ENCODE measurements around the gene CGB2. TPM values are rescaled to one million over a fixed set of nuclear protein-coding genes. Genes with fewer than 3 reads are reported as not detected.

Gene CGB2
- total RNA-seq, 4 donors from 2014 or later = not detected

DNA sequence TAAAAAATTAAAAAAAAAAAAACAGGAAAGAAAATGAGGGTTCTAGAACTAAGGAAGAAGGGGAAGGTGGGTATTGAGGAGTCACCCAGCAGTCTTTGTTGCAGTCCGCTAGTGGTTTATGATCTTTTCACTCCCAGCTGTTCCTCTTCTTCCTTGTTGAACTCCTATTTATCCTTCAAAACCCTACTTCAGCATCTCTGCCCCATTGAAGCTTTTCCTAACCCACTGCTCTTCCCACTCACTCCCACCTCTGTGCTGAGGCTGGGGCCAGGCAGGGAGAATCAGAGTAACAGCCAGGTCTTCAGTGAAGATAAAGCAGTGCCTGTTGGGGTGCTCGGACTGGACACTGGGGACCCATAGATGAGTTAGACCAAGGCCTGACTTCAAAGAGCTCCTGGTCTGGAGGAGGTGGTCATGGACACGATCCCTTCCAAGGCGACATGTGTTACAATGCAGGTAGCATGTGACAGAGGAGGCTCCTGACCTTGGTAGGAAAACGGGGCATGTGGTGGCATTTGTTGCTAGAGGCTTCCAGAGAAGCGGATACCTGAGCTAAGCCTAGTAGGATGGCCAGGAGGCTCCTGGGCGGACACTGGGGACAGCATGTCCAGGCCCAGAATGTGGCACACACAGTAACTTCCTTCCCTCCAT is 26.6 kb upstream of the CGB2 start:
- H3K36me3 ChIP-seq = peaks cover 0 to 90% of the 10 kb centered on the region in 2 donors
- 100% methylated on average over 3 of the region's 7 CpGs for WGBS, 2 donors (ENCODE audit: low coverage in 1 of 2)

DNA sequence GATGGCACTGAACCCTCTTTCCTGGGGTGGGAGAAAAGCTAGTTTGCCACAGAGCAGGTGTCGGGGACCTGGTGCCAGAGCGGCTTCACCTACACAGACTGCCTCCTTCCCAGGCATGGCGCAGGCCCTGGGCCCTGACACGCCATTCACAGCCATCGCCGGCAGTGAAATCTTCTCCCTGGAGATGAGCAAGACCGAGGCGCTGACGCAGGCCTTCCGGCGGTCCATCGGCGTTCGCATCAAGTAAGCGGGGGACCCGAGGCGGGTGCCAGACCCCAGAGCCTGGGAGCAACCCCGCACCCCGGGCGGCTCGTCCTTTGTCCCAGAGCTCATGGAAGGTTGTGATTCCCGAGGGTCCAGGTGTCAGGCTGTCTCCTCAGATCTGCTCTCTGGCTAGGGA is 24.8 kb upstream of the CGB2 start:
- TF ChIP-seq POLR2AphosphoS5 (IDR thresholded peaks at IDR 0.05) (no peak), POLR2A (IDR thresholded peaks at IDR 0.05) (no peak), EP300 (IDR thresholded peaks at IDR 0.05) (no peak)
- TF ChIP-seq, protein P1, sequence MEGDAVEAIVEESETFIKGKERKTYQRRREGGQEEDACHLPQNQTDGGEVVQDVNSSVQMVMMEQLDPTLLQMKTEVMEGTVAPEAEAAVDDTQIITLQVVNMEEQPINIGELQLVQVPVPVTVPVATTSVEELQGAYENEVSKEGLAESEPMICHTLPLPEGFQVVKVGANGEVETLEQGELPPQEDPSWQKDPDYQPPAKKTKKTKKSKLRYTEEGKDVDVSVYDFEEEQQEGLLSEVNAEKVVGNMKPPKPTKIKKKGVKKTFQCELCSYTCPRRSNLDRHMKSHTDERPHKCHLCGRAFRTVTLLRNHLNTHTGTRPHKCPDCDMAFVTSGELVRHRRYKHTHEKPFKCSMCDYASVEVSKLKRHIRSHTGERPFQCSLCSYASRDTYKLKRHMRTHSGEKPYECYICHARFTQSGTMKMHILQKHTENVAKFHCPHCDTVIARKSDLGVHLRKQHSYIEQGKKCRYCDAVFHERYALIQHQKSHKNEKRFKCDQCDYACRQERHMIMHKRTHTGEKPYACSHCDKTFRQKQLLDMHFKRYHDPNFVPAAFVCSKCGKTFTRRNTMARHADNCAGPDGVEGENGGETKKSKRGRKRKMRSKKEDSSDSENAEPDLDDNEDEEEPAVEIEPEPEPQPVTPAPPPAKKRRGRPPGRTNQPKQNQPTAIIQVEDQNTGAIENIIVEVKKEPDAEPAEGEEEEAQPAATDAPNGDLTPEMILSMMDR (IDR thresholded peaks at IDR 0.05) = no peak
- WGBS, 2 donors (ENCODE audit: low coverage in 1 of 2) = 93% methylated on average over 6 of the region's 22 CpGs; no CpG with 5 or more reads in 1 of the 2 donors
- no peak for ATAC-seq

More for the DNA sequence above, 26.6 kb upstream of the CGB2 start:
- TF ChIP-seq POLR2AphosphoS5 (IDR thresholded peaks at IDR 0.05) (no peak), EP300 (IDR thresholded peaks at IDR 0.05) (no peak), POLR2A (IDR thresholded peaks at IDR 0.05) (no peak)
- TF ChIP-seq, protein P1 (IDR thresholded peaks at IDR 0.05) = no peak
- ATAC-seq = no peak
- no peaks in the 10 kb centered on the region for H3K4me1 ChIP-seq
- H3K4me3 ChIP-seq = no peak overlapping the region
- H3K27me3 ChIP-seq = no peaks in the 10 kb centered on the region
- H3K27ac ChIP-seq = no peak overlapping the region
- no peaks in the 10 kb centered on the region for H3K9me3 ChIP-seq

DNA sequence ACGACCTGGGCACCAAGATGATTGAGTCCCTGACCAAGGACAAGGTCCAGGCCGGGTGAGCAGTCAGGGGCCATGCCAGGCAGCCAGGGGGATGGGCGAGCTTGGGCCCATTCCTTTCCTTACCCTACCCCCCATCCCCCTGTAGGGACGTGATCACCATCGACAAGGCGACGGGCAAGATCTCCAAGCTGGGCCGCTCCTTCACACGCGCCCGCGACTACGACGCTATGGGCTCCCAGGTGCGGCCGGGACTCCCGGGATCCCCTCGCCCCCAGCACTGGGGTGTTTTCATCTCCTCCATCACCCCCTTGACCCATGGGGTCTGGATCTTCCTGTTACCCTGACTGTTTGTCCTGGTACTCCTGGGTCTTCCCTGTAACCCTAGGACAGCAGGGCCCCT is 21.9 kb upstream of the CGB2 start:
- TF ChIP-seq, protein P1 (IDR thresholded peaks at IDR 0.05) = no peak
- TF ChIP-seq POLR2AphosphoS5 (IDR thresholded peaks at IDR 0.05) (no peak), POLR2A (IDR thresholded peaks at IDR 0.05) (no peak), EP300 (IDR thresholded peaks at IDR 0.05) (no peak)
- Histone ChIP-seq H3K27ac (no peak overlapping the region), H3K27me3 (no peaks in the 10 kb centered on the region), H3K9me3 (no peaks in the 10 kb centered on the region), H3K4me3 (no peak overlapping the region), H3K36me3 (peaks cover 0 to 96% of the 10 kb centered on the region in 2 donors), H3K4me1 (no peaks in the 10 kb centered on the region)
- ATAC-seq = no peak
- WGBS, 2 donors (ENCODE audit: low coverage in 1 of 2) = 97% methylated on average over 13 of the region's 18 CpGs; no CpG with 5 or more reads in 1 of the 2 donors

More for the DNA sequence above, 24.8 kb upstream of the CGB2 start:
- Histone ChIP-seq H3K36me3 (peaks cover 0 to 98% of the 10 kb centered on the region in 2 donors), H3K4me1 (no peaks in the 10 kb centered on the region), H3K27me3 (no peaks in the 10 kb centered on the region), H3K4me3 (no peak overlapping the region), H3K27ac (no peak overlapping the region), H3K9me3 (no peaks in the 10 kb centered on the region)

DNA sequence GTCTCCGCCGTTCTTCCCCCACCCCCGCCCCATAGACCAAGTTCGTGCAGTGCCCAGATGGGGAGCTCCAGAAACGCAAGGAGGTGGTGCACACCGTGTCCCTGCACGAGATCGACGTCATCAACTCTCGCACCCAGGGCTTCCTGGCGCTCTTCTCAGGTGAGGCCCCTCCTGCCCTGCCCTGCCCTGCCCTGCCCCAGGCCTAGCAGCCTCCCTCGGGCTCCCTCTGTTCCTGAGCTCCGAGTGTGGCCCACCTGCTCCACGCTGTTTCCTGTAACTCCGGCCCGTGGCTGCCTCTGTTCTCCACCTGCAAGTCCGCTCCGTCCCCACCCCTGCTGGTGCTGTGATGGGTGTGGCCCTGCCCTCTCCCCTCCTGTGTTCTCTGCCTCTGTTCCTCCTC is 21.2 kb upstream of the CGB2 start:
- ATAC-seq = no peak
- Histone ChIP-seq H3K27me3 (no peaks in the 10 kb centered on the region), H3K36me3 (peaks cover 0 to 96% of the 10 kb centered on the region in 2 donors), H3K27ac (no peak overlapping the region), H3K9me3 (no peaks in the 10 kb centered on the region), H3K4me3 (no peak overlapping the region), H3K4me1 (no peaks in the 10 kb centered on the region)
- 82 to 90% methylated on average over 3 to 5 of the region's 18 CpGs for WGBS, 2 donors (ENCODE audit: low coverage in 1 of 2)
- TF ChIP-seq, protein P1 (IDR thresholded peaks at IDR 0.05) = no peak
- no peak for TF ChIP-seq POLR2A (IDR thresholded peaks at IDR 0.05)
- TF ChIP-seq POLR2AphosphoS5 (IDR thresholded peaks at IDR 0.05) = no peak
- no peak for TF ChIP-seq EP300 (IDR thresholded peaks at IDR 0.05)

DNA sequence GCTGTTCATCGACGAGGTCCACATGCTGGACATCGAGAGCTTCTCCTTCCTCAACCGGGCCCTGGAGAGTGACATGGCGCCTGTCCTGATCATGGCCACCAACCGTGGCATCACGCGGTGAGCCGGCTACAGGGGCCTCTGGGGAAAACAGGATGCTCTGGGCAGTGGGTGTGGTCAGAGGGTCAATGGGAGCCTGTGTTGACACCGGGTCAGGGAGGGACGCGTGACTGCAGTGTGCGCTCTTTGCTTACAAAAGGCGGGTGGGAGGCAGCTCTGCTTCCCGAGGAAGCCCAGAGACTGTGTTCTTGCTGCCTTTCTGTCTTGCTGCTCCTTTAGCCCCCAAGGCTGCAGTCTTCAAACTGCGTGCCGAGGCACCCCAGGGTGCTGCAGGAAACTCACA is 20.5 kb upstream of the CGB2 start:
- Histone ChIP-seq H3K4me1 (no peaks in the 10 kb centered on the region), H3K4me3 (no peak overlapping the region), H3K27ac (no peak overlapping the region), H3K36me3 (peaks cover 0 to 96% of the 10 kb centered on the region in 2 donors), H3K27me3 (peaks cover under 1% of the 10 kb centered on the region), H3K9me3 (no peaks in the 10 kb centered on the region)
- TF ChIP-seq POLR2AphosphoS5 (IDR thresholded peaks at IDR 0.05) (no peak), POLR2A (IDR thresholded peaks at IDR 0.05) (no peak), EP300 (IDR thresholded peaks at IDR 0.05) (no peak)
- TF ChIP-seq, protein P1 (IDR thresholded peaks at IDR 0.05) = no peak
- no peak for ATAC-seq
- 82% methylated on average over 4 of the region's 17 CpGs; no CpG with 5 or more reads in 1 of the 2 donors for WGBS, 2 donors (ENCODE audit: low coverage in 1 of 2)
